ENCODE results near the gene PAK5.

DNA sequence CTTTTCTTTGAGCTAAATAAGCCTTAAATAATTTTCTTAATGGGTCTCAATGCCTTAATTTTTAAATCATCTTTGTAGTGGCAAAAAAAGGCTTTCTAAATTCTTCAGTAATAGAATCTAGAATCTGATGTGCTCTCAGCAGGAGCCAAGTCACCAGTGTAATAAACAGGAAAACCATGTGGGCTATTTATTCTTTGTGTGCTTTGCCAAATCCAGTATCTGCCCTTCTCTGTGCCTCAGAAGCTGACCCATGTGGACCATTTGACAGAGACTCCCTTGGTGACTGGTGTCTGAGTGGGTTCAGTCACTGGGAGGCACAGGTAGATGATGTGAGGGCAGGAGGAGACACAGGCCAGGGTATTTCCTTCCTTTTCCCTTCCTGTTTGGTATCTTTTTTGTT is 152.9 kb downstream of the PAK5 start:
- TF ChIP-seq, protein P1, sequence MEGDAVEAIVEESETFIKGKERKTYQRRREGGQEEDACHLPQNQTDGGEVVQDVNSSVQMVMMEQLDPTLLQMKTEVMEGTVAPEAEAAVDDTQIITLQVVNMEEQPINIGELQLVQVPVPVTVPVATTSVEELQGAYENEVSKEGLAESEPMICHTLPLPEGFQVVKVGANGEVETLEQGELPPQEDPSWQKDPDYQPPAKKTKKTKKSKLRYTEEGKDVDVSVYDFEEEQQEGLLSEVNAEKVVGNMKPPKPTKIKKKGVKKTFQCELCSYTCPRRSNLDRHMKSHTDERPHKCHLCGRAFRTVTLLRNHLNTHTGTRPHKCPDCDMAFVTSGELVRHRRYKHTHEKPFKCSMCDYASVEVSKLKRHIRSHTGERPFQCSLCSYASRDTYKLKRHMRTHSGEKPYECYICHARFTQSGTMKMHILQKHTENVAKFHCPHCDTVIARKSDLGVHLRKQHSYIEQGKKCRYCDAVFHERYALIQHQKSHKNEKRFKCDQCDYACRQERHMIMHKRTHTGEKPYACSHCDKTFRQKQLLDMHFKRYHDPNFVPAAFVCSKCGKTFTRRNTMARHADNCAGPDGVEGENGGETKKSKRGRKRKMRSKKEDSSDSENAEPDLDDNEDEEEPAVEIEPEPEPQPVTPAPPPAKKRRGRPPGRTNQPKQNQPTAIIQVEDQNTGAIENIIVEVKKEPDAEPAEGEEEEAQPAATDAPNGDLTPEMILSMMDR (IDR thresholded peaks at IDR 0.05), result no peak
- no peak for TF ChIP-seq POLR2A (IDR thresholded peaks at IDR 0.05)

Measured in esophagus squamous epithelium (tissue), 4 donors.